ACC112 (cell line): ENCODE measurements around the gene VSIG8.

ENCODE experiments used
- H2AFZ ChIP-seq: fragments of 200-600 bp; sonication (generic); one replicate; pipeline ENCODE4 v1.6.0; 2017; ENCODE audit warnings: antibody characterized with exemption, low read length; ENCODE audit not compliant: unreplicated experiment
- H3K27ac ChIP-seq: fragments of 200-600 bp; sonication (generic); 2 replicates; pipeline ENCODE4 v1.5.1; 2014; ENCODE audit warnings: low read depth, mild to moderate bottlenecking, antibody characterized with exemption, low read length, moderate library complexity
- H3K27me3 ChIP-seq: fragments of 200-600 bp; sonication (generic); 2 replicates; pipeline ENCODE4 v1.6.1; 2014; ENCODE audit warnings: mild to moderate bottlenecking, antibody characterized with exemption, low read length, moderate library complexity, mixed read lengths; ENCODE audit not compliant: insufficient read depth
- H3K36me3 ChIP-seq: fragments of 200-600 bp; sonication (generic); 2 replicates; pipeline ENCODE4 v1.6.1; 2016; ENCODE audit warnings: mild to moderate bottlenecking, antibody characterized with exemption, low read length, moderate library complexity, mixed read lengths; ENCODE audit not compliant: insufficient read depth
- H3K4me1 ChIP-seq: fragments of 200-600 bp; sonication (generic); one replicate; pipeline ENCODE4 v1.6.1; 2016; ENCODE audit warnings: low read length, mixed read lengths; ENCODE audit not compliant: insufficient read depth, unreplicated experiment, control insufficient read depth
- H3K4me3 ChIP-seq: fragments of 200-600 bp; sonication (generic); 2 replicates; pipeline ENCODE4 v1.5.1; 2014; ENCODE audit warnings: mild to moderate bottlenecking, low read depth, low read length
- H3K79me2 ChIP-seq: fragments of 200-600 bp; sonication (generic); one replicate; pipeline ENCODE4 v1.6.0; 2016; ENCODE audit warnings: low read length; ENCODE audit not compliant: control insufficient read depth, unreplicated experiment, insufficient read depth

The VSIG8 gene

GRCh38 chr1:159882527-159882862 lies 20.0 kb upstream of the VSIG8 start:
- H3K27me3 ChIP-seq = no peaks in the 10 kb centered on the region
- no peak overlapping the region for H2AFZ ChIP-seq
- no peaks in the 10 kb centered on the region for H3K36me3 ChIP-seq
- H3K4me3 ChIP-seq = no peak overlapping the region
- H3K27ac ChIP-seq = peak overlapping the region; percentile 94
- no peaks in the 10 kb centered on the region for H3K79me2 ChIP-seq
- peaks cover 43% of the 10 kb centered on the region for H3K4me1 ChIP-seq

GRCh38 chr1:159881622-159882526 lies 19.4 kb upstream of the VSIG8 start:
- no peaks in the 10 kb centered on the region for H3K27me3 ChIP-seq
- H3K27ac ChIP-seq = peak overlapping the region; percentile 94
- H2AFZ ChIP-seq = no peak overlapping the region
- no peaks in the 10 kb centered on the region for H3K79me2 ChIP-seq
- H3K36me3 ChIP-seq = no peaks in the 10 kb centered on the region
- peaks cover 43% of the 10 kb centered on the region for H3K4me1 ChIP-seq
- peak overlapping the region; percentile 19; the same call in 1 of the 2 replicates for H3K4me3 ChIP-seq

GRCh38 chr1:159880430-159880829 lies 18.0 kb upstream of the VSIG8 start:
- Histone ChIP-seq H3K4me1 (peaks cover 43% of the 10 kb centered on the region), H3K36me3 (no peaks in the 10 kb centered on the region), H3K79me2 (no peaks in the 10 kb centered on the region), H2AFZ (peak overlapping the region; percentile 49), H3K27me3 (no peaks in the 10 kb centered on the region), H3K27ac (peak overlapping the region; percentile 94), H3K4me3 (peak overlapping the region; percentile 4; the same call in 1 of the 2 replicates)

GRCh38 chr1:159879977-159880376 lies 17.5 kb upstream of the VSIG8 start:
- H3K4me3 ChIP-seq = peak overlapping the region; percentile 14; the same call in 1 of the 2 replicates
- no peaks in the 10 kb centered on the region for H3K36me3 ChIP-seq
- H3K4me1 ChIP-seq = peaks cover 43% of the 10 kb centered on the region
- no peaks in the 10 kb centered on the region for H3K27me3 ChIP-seq
- peak overlapping the region; percentile 94 for H3K27ac ChIP-seq
- peak overlapping the region; percentile 49 for H2AFZ ChIP-seq
- H3K79me2 ChIP-seq = no peaks in the 10 kb centered on the region

GRCh38 chr1:159879136-159879535 lies 16.7 kb upstream of the VSIG8 start:
- Histone ChIP-seq H3K4me3 (no peak overlapping the region), H3K27ac (peak overlapping the region; percentile 94), H3K36me3 (no peaks in the 10 kb centered on the region), H3K27me3 (no peaks in the 10 kb centered on the region), H3K4me1 (peaks cover 43% of the 10 kb centered on the region), H2AFZ (no peak overlapping the region), H3K79me2 (no peaks in the 10 kb centered on the region)

GRCh38 chr1:159877695-159878444 lies 15.4 kb upstream of the VSIG8 start:
- Histone ChIP-seq H3K27ac (no peak overlapping the region), H3K79me2 (no peaks in the 10 kb centered on the region), H3K4me3 (no peak overlapping the region), H3K4me1 (peaks cover 40% of the 10 kb centered on the region), H3K36me3 (no peaks in the 10 kb centered on the region), H2AFZ (no peak overlapping the region), H3K27me3 (no peaks in the 10 kb centered on the region)

- Histone ChIP-seq H3K79me2 (no peaks in the 10 kb centered on the region), H3K4me3 (no peak overlapping the region), H3K4me1 (peaks cover 14% of the 10 kb centered on the region), H3K27ac (no peak overlapping the region), H3K27me3 (no peaks in the 10 kb centered on the region), H3K36me3 (no peaks in the 10 kb centered on the region), H2AFZ (no peak overlapping the region)
Measured at GRCh38 chr1:159873530-159874143, 11.2 kb upstream of the VSIG8 start.

GRCh38 chr1:159872891-159873290 lies 10.4 kb upstream of the VSIG8 start:
- Histone ChIP-seq H3K27me3 (no peaks in the 10 kb centered on the region), H3K79me2 (no peaks in the 10 kb centered on the region), H3K27ac (no peak overlapping the region), H3K4me3 (no peak overlapping the region), H2AFZ (no peak overlapping the region), H3K4me1 (peaks cover 16% of the 10 kb centered on the region), H3K36me3 (no peaks in the 10 kb centered on the region)

- H3K36me3 ChIP-seq = no peaks in the 10 kb centered on the region
- H3K4me3 ChIP-seq = no peak overlapping the region
- no peaks in the 10 kb centered on the region for H3K27me3 ChIP-seq
- no peak overlapping the region for H2AFZ ChIP-seq
- H3K79me2 ChIP-seq = no peaks in the 10 kb centered on the region
- no peak overlapping the region for H3K27ac ChIP-seq
- H3K4me1 ChIP-seq = peaks cover 20% of the 10 kb centered on the region
Measured at GRCh38 chr1:159870704-159871103, 8.2 kb upstream of the VSIG8 start.

- Histone ChIP-seq H3K4me3 (no peak overlapping the region), H3K27ac (no peak overlapping the region; the same call in 1 of the 2 replicates), H3K36me3 (no peaks in the 10 kb centered on the region), H2AFZ (no peak overlapping the region), H3K4me1 (peaks cover 20% of the 10 kb centered on the region), H3K79me2 (no peaks in the 10 kb centered on the region), H3K27me3 (no peaks in the 10 kb centered on the region)
Measured at GRCh38 chr1:159869607-159870006, 7.2 kb upstream of the VSIG8 start.
